H1 (cell line): ENCODE measurements around the gene MXRA8. TPM values are rescaled to one million over a fixed set of nuclear protein-coding genes. Genes with fewer than 3 reads are reported as not detected.

ENCODE experiments used
- CTCF ChIA-PET: fragments of 300-600 bp; sonication (Branson Sonifier 250); formaldehyde crosslinking; loops from one replicate; lab custom pipeline; 2021; ENCODE audit not compliant: partially characterized antibody; lab: Charles Lee
- POLR2A ChIA-PET: fragments of 300-600 bp; sonication (Branson Sonifier 250); formaldehyde crosslinking; loops from one replicate; lab custom pipeline; 2021; ENCODE audit warnings: inconsistent platforms; ENCODE audit not compliant: partially characterized antibody; lab: Charles Lee
- DNase-seq, 2 experiments: peaks; one replicate each; pipeline versions ENCODE4 v3.0.0 to v3.0.0-alpha.2; 2010 to 2022; ENCODE audit warnings: low spot score in 2 of 2, low read depth in 1 of 2, mixed read lengths in 1 of 2
- FAIRE-seq: peaks from 2 replicates; lab custom pipeline; 2011; peaks lifted over from hg19 to GRCh38; lab: Jason Lieb, UNC
- H2AFZ ChIP-seq: 2 replicates; pipeline ENCODE4 v1.8.1; 2012; ENCODE audit warnings: low read length, inconsistent platforms
- H2AK5ac ChIP-seq: 2 replicates; pipeline ENCODE4 v1.6.1; 2013; ENCODE audit warnings: low read depth, low read length
- H2BK120ac ChIP-seq: replicated peaks from 2 replicates; pipeline ENCODE3; 2013; ENCODE audit warnings: low read depth, low read length, inconsistent platforms
- H2BK12ac ChIP-seq: 2 replicates; pipeline ENCODE4 v1.6.1; 2013; ENCODE audit warnings: low read depth, low read length
- H2BK15ac ChIP-seq: 2 replicates; pipeline ENCODE4 v1.6.1; 2013; ENCODE audit warnings: low read length
- H2BK20ac ChIP-seq: 2 replicates; pipeline ENCODE4 v1.6.1; 2013; ENCODE audit warnings: low read length
- H2BK5ac ChIP-seq: 2 replicates; pipeline ENCODE4 v1.6.1; 2013; ENCODE audit warnings: low read depth, low read length
- H3K14ac ChIP-seq: 2 replicates; pipeline ENCODE4 v1.6.1; 2013; ENCODE audit warnings: inconsistent platforms; ENCODE audit not compliant: insufficient read length
- H3K18ac ChIP-seq: 2 replicates; pipeline ENCODE4 v1.6.1; 2013; ENCODE audit warnings: low read length; ENCODE audit errors: extremely low read depth
- H3K23ac ChIP-seq: 2 replicates; pipeline ENCODE4 v1.6.1; 2013; ENCODE audit warnings: inconsistent platforms; ENCODE audit not compliant: insufficient read length
- H3K23me2 ChIP-seq: 2 replicates; pipeline ENCODE4 v1.6.1; 2013; ENCODE audit warnings: low read depth, low read length
- H3K27ac ChIP-seq: 2 replicates; pipeline ENCODE4 v1.6.1; 2011; ENCODE audit warnings: low read depth, low read length, inconsistent platforms
- H3K27me3 ChIP-seq, 4 experiments: replicated peaks in 1 of 4; 1 replicate in 1 of 4; 2 replicates in 3 of 4; pipeline versions ENCODE4 v1.6.1 to v1.8.1; 2011 to 2013; ENCODE audit warnings: low read length in 3 of 4, mild to moderate bottlenecking in 3 of 4, inconsistent platforms in 2 of 4, mixed read lengths in 2 of 4, moderate library complexity in 1 of 4; ENCODE audit not compliant: control insufficient read depth in 3 of 4, insufficient read depth in 3 of 4; ENCODE audit errors: extremely low read depth in 1 of 4
- H3K36me3 ChIP-seq, 4 experiments: 2 replicates each; pipeline versions ENCODE4 v1.6.1 to v1.8.1; 2011 to 2013; ENCODE audit warnings: mild to moderate bottlenecking in 4 of 4, low read length in 3 of 4, moderate library complexity in 2 of 4, control low read depth in 1 of 4, inconsistent platforms in 1 of 4; ENCODE audit not compliant: insufficient read depth in 4 of 4, control insufficient read depth in 2 of 4
- H3K4ac ChIP-seq: replicated peaks from 2 replicates; pipeline ENCODE3; 2013; ENCODE audit warnings: low read length, low read depth, mixed read lengths, inconsistent platforms; ENCODE audit not compliant: insufficient read length
- H3K4me1 ChIP-seq, 4 experiments: replicated peaks in 1 of 4; 1 replicate in 1 of 4; 2 replicates in 3 of 4; pipeline versions ENCODE4 v1.6.1 to v1.8.1; 2011 to 2013; ENCODE audit warnings: low read length in 3 of 4, inconsistent platforms in 2 of 4, mixed read lengths in 1 of 4; ENCODE audit not compliant: insufficient read depth in 4 of 4, control insufficient read depth in 3 of 4
- H3K4me2 ChIP-seq, 2 experiments: 2 replicates each; pipeline versions ENCODE4 v1.6.1 to v1.8.1; 2011 to 2013; ENCODE audit warnings: low read depth in 2 of 2, low read length in 2 of 2, control low read depth in 1 of 2, inconsistent platforms in 1 of 2, mild to moderate bottlenecking in 1 of 2; ENCODE audit not compliant: insufficient read depth in 1 of 2
- H3K4me3 ChIP-seq, 4 experiments: fragments of 200-600, 300-600 bp in 1 of 4; sonication (generic), shearing (Covaris generic), sonication (Bioruptor Twin) in 1 of 4; 2 replicates each; pipeline versions ENCODE4 v1.5.1 to v1.8.1; 2011 to 2016; ENCODE audit warnings: low read length in 4 of 4, low read depth in 3 of 4, control low read depth in 2 of 4, inconsistent platforms in 2 of 4, mild to moderate bottlenecking in 2 of 4, mixed read lengths in 1 of 4, moderate library complexity in 1 of 4; ENCODE audit not compliant: insufficient read depth in 2 of 4; ENCODE audit errors: extremely low read depth in 1 of 4
- H3K56ac ChIP-seq: replicated peaks from 2 replicates; pipeline ENCODE3; 2013; ENCODE audit warnings: low read depth, mild to moderate bottlenecking, mixed read lengths, low read length, inconsistent platforms; ENCODE audit not compliant: insufficient read length
- H3K79me1 ChIP-seq: 2 replicates; pipeline ENCODE4 v1.6.1; 2013; ENCODE audit warnings: low read depth, low read length, control low read depth
- H3K79me2 ChIP-seq, 2 experiments: 2 replicates each; pipeline versions ENCODE4 v1.6.1 to v1.8.1; 2012 to 2013; ENCODE audit warnings: low read length in 2 of 2, mild to moderate bottlenecking in 2 of 2, inconsistent platforms in 1 of 2; ENCODE audit not compliant: insufficient read depth in 2 of 2, control insufficient read depth in 1 of 2
- H3K9ac ChIP-seq, 4 experiments: replicated peaks in 1 of 4; 1 replicate in 1 of 4; 2 replicates in 3 of 4; pipeline versions ENCODE4 v1.6.1 to v1.8.1; 2011 to 2013; ENCODE audit warnings: low read depth in 3 of 4, low read length in 3 of 4, control low read depth in 2 of 4, mild to moderate bottlenecking in 2 of 4, moderate library complexity in 2 of 4, inconsistent platforms in 1 of 4; ENCODE audit errors: extremely low read depth in 1 of 4
- H3K9me3 ChIP-seq, 2 experiments: 2 replicates each; pipeline versions ENCODE4 v1.6.1 to v1.8.1; 2012 to 2013; ENCODE audit warnings: mild to moderate bottlenecking in 2 of 2, moderate library complexity in 2 of 2, control low read depth in 1 of 2, inconsistent platforms in 1 of 2, low read depth in 1 of 2, low read length in 1 of 2, mixed read lengths in 1 of 2; ENCODE audit not compliant: insufficient read depth in 2 of 2
- H4K20me1 ChIP-seq, 2 experiments: replicated peaks in 1 of 2; 2 replicates each; pipeline versions ENCODE3 to v1.8.1; 2011 to 2013; ENCODE audit warnings: inconsistent platforms in 2 of 2, low read length in 2 of 2, mild to moderate bottlenecking in 1 of 2; ENCODE audit not compliant: insufficient read depth in 2 of 2, control insufficient read depth in 1 of 2
- H4K5ac ChIP-seq: 2 replicates; pipeline ENCODE4 v1.6.1; 2013; ENCODE audit warnings: low read length, low read depth, mixed read lengths, inconsistent platforms; ENCODE audit not compliant: insufficient read length
- H4K8ac ChIP-seq: 2 replicates; pipeline ENCODE4 v1.8.0; 2013; ENCODE audit warnings: mild to moderate bottlenecking, moderate library complexity, low read length, inconsistent platforms; ENCODE audit not compliant: insufficient read depth; ENCODE audit errors: extremely low read depth
- H4K91ac ChIP-seq: replicated peaks from 2 replicates; pipeline ENCODE3; 2013; ENCODE audit warnings: low read length, mixed read lengths, inconsistent platforms; ENCODE audit not compliant: insufficient read length
- CREB1 ChIP-seq: IDR thresholded peaks from 2 replicates; pipeline ENCODE4 v1.6.1; 2012; ENCODE audit warnings: inconsistent platforms
- MAFK ChIP-seq: IDR thresholded peaks from 2 replicates; pipeline ENCODE4 v1.6.1; 2012; ENCODE audit warnings: low read depth, mild to moderate bottlenecking, improper control_type of control experiment, low read length
- SUZ12 ChIP-seq: fragments of 200-600 bp; sonication (generic); IDR thresholded peaks from 2 replicates; pipeline ENCODE4 v1.6.1; 2012; ENCODE audit warnings: mild to moderate bottlenecking, inconsistent platforms, low read length, moderate library complexity, mixed read lengths
- TAF1 ChIP-seq: IDR thresholded peaks from 2 replicates; pipeline ENCODE4 v1.6.1; 2011; ENCODE audit warnings: mild to moderate bottlenecking, low read depth, low read length
- TAF7 ChIP-seq: optimal IDR thresholded peaks from 2 replicates; pipeline ENCODE3; 2011; ENCODE audit warnings: low read depth, mild to moderate bottlenecking, inconsistent platforms, low read length, moderate library complexity, borderline replicate concordance
- WGBS, 2 experiments: shearing (Covaris generic) in 1 of 2; methylation state at CpG; one replicate each; pipeline versions ENCODE4 v1.1.6 to v1.1.7; 2013 to 2015; ENCODE audit warnings: low lambda C conversion rate in 2 of 2, mixed read lengths in 2 of 2, inconsistent platforms in 1 of 2, low coverage in 1 of 2, missing lambda C conversion rate in 1 of 2; ENCODE audit not compliant: insufficient replicate concordance in 2 of 2, insufficient coverage in 1 of 2, insufficient read length in 1 of 2; ENCODE audit errors: extremely low coverage in 1 of 2, missing lambda C conversion rate in 1 of 2; 5-methylcytosine and 5-hydroxymethylcytosine counted together
- polyA plus RNA-seq, 7 experiments: library from polyadenylated mRNA; depleted of rRNA in 3 of 7; stranded (reverse) in 5 of 7; unstranded in 2 of 7; fragments of >200 nt in 5 of 7; fragments of 200-250 nt in 2 of 7; gene quantifications; 1 replicate in 5 of 7; 2 replicates in 1 of 7; 4 replicates in 1 of 7; pipeline versions ENCODE4 v1.2.1 to v1.2.3, GENCODE V29; 2011 to 2013; ENCODE audit warnings: missing spikeins in 2 of 7, mixed read lengths in 2 of 7
- total RNA-seq: library from RNA; stranded (reverse); fragmentation: NEBNext Ultra II Directional; extraction: Animal tissue kit (Norgen Biotek cat#: 25700); gene quantifications from 2 replicates; pipeline ENCODE4 v1.2.1, GENCODE V29; 2021

MXRA8 gene
- total and polyA plus RNA-seq, 2 of the 8 experiments (the other 6 are each of a cell fraction or from before 2014, with no cell fraction given), result 10.5 to 17.2 TPM

DNA sequence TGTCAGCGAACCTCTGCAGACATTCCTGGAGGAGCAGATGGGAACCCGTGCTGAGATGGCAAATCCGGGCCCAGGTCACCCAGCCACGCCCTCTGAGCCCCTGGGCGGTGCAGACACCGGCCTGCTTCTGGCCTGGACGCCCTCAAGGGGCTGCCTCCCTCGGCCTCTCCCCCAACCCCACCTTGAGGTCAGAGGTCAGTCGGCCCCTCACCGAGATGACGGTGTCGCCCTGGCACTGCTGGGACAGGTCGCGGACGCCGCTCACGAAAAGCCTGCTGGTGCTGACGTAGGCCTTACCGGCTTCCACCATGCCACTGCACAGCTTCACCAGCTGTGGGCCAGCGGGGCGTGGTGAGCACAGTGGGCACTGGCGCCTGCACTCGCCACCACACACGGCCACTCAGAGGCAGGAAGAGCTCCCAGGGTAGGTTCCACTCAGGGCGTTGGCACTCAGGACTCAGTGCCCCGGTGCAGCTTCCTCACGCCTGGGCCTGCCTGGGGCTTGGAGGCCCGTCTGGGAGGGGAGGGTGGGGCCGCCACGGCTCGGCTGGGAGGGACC, 55.3 kb downstream of the MXRA8 start:
- ChIA-PET POLR2A (interaction anchor here (0.6 to 2.9 kb wide), 3 partner anchors 9 to 148 kb away, joined by 3 to 11 read pairs (median 3); no protein-coding TSS in a partner anchor), CTCF (interaction anchor here (0.6 to 1.5 kb wide), 5 partner anchors 18 to 326 kb away, joined by 3 to 5 read pairs (median 3); no protein-coding TSS in a partner anchor)
- H3K9ac ChIP-seq, result no peak overlapping the region
- peaks cover 0 to 6% of the 10 kb centered on the region in 2 experiments; a peak in 1 of 4 replicates for H3K79me2 ChIP-seq
- no peak for FAIRE-seq
- H4K20me1 ChIP-seq, result peaks cover 5 to 23% of the 10 kb centered on the region in 2 experiments
- no peak overlapping the region for H3K14ac ChIP-seq
- no peak overlapping the region for H2AFZ ChIP-seq
- no peak overlapping the region for H3K4me3 ChIP-seq
- 0 out of 2 replicates have a peak overlapping the region, but pooled peaks have one; percentile 16 for H2AK5ac ChIP-seq
- H2BK5ac ChIP-seq, result no peak overlapping the region; the same call in 1 of the 2 replicates
- no peak for DNase-seq
- no peak overlapping the region for H3K23ac ChIP-seq
- peaks cover 9% of the 10 kb centered on the region; the same call in 1 of the 2 replicates for H3K23me2 ChIP-seq
- no peak overlapping the region for H3K4me2 ChIP-seq
- H2BK12ac ChIP-seq, result peak overlapping the region; percentile 75; the same call in 1 of the 2 replicates
- H3K27me3 ChIP-seq, result peaks cover 0 to 4% (median 1%) of the 10 kb centered on the region in 4 experiments; a peak in 1 of 7 replicates
- no peak overlapping the region for H3K18ac ChIP-seq
- H3K36me3 ChIP-seq, result no peaks in the 10 kb centered on the region
- 87% methylated on average over 28 of the region's 31 CpGs; no CpG with 5 or more reads in 1 of the 2 experiments for WGBS, 2 experiments
- H4K8ac ChIP-seq, result peak overlapping the region; percentile 51; the same call in 1 of the 2 replicates
- peaks cover 0 to 33% (median 23%) of the 10 kb centered on the region in 4 experiments; a peak in 6 of 7 replicates for H3K4me1 ChIP-seq
- TF ChIP-seq CREB1, result no peak
- no peak for TF ChIP-seq MAFK
- TF ChIP-seq TAF1, result no peak
- no peak for TF ChIP-seq SUZ12
- no peak for TF ChIP-seq TAF7
- peaks cover 4% of the 10 kb centered on the region; the same call in 1 of the 2 replicates for H3K79me1 ChIP-seq
- no peak overlapping the region for H4K91ac ChIP-seq
- H2BK20ac ChIP-seq, result 0 out of 2 replicates have a peak overlapping the region, but pooled peaks have one; percentile 13
- no peak overlapping the region for H3K27ac ChIP-seq
- no peak overlapping the region for H4K5ac ChIP-seq
- 0 out of 2 replicates have a peak overlapping the region, but pooled peaks have one; percentile 25 for H2BK15ac ChIP-seq
- no peaks in the 10 kb centered on the region for H3K9me3 ChIP-seq
- no peak overlapping the region for H3K4ac ChIP-seq
- no peak overlapping the region for H3K56ac ChIP-seq
- H2BK120ac ChIP-seq, result no peak overlapping the region
